ENCODE results near the gene TOR3A. TPM values are rescaled to one million over a fixed set of nuclear protein-coding genes. Genes with fewer than 3 reads are reported as not detected.

TOR3A gene
- total and polyA plus RNA-seq, 2 of the 8 experiments (the other 6 are each of a cell fraction or from before 2014, with no cell fraction given): 15.3 to 21.4 TPM

DNA sequence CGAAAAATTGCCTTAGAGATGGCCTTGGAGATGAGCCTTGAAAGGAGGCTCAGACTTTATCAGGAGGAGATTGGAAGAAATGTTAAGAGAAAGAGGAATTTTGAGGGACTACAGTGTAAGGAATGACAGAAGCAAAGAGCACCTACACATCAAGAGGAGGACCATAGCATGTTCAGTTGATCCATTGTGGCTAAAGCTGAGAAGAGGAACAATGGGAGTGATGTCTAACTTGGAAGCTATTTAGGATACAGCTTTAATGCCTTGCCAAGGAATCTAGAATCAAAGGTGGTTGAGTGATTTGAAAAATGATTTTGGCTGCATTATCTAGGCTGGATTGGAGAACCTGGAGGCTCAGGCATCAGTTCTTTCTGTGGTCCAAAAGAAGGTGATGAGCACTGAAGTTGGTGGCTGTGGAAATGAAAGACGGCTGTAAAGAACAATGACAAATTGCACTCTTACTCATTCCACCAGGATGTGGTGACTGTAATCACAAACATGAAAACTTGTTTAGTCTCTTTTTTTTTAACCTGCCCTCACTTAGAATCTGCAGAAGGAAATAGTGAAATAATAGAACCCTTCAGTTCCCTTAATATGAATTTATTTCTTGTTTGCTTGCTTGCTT lies 44.9 kb upstream of the TOR3A start:
- no peak overlapping the region for H3K4me3 ChIP-seq (ENCODE audit: extremely low read depth in 1 of 4, insufficient read depth in 2 of 4, low read depth in 3 of 4, low read length in 4 of 4)
- H2BK15ac ChIP-seq (ENCODE audit: low read length): no peak overlapping the region
- H4K5ac ChIP-seq (ENCODE audit: insufficient read length, low read depth, low read length): no peak overlapping the region
- H3K79me2 ChIP-seq (ENCODE audit: control insufficient read depth in 1 of 2, insufficient read depth in 2 of 2, low read length in 2 of 2): peaks cover 0 to 67% of the 10 kb centered on the region in 2 experiments; a peak in 3 of 4 replicates
- no peak overlapping the region for H3K18ac ChIP-seq (ENCODE audit: extremely low read depth, low read length)
- no peak overlapping the region for H3K9ac ChIP-seq (replicated peaks in 1 of 4; ENCODE audit: extremely low read depth in 1 of 4, low read depth in 3 of 4, low read length in 3 of 4)
- H3K4me1 ChIP-seq (replicated peaks in 1 of 4; ENCODE audit: control insufficient read depth in 3 of 4, insufficient read depth in 4 of 4, low read length in 3 of 4): peaks cover 1 to 9% (median 4%) of the 10 kb centered on the region in 4 experiments; a peak in 5 of 7 replicates
- H3K23ac ChIP-seq (ENCODE audit: insufficient read length): no peak overlapping the region
- 82% methylated on average over 2 of the region's 2 CpGs; no CpG with 5 or more reads in 1 of the 2 experiments for WGBS, 2 experiments (ENCODE audit: extremely low coverage in 1 of 2, insufficient coverage in 1 of 2, insufficient read length in 1 of 2, insufficient replicate concordance in 2 of 2, low coverage in 1 of 2, low lambda C conversion rate in 2 of 2, missing lambda C conversion rate in 1 of 2)
- no peaks in the 10 kb centered on the region for H3K36me3 ChIP-seq (ENCODE audit: control insufficient read depth in 2 of 4, insufficient read depth in 4 of 4, low read length in 3 of 4)
- peaks cover 0 to 2% of the 10 kb centered on the region in 2 experiments for H4K20me1 ChIP-seq (replicated peaks in 1 of 2; ENCODE audit: control insufficient read depth in 1 of 2, insufficient read depth in 2 of 2, low read length in 2 of 2)
- no peaks in the 10 kb centered on the region; the same call in 1 of the 2 replicates for H3K23me2 ChIP-seq (ENCODE audit: low read depth, low read length)
- no peak overlapping the region for H4K8ac ChIP-seq (ENCODE audit: extremely low read depth, insufficient read depth, low read length)
- H2AFZ ChIP-seq (ENCODE audit: low read length): no peak overlapping the region
- no peak overlapping the region for H3K27ac ChIP-seq (ENCODE audit: low read depth, low read length)
- no peak overlapping the region for H2BK120ac ChIP-seq (replicated peaks; ENCODE audit: low read depth, low read length)
- ChIA-PET POLR2A (ENCODE audit: partially characterized antibody) (no interaction called here), CTCF (ENCODE audit: partially characterized antibody) (no interaction called here)
- no peak overlapping the region for H2AK5ac ChIP-seq (ENCODE audit: low read depth, low read length)
- no peak for DNase-seq (ENCODE audit: low read depth in 1 of 2, low spot score in 2 of 2)
- no peak overlapping the region for H3K4ac ChIP-seq (replicated peaks; ENCODE audit: insufficient read length, low read depth, low read length)
- no peak overlapping the region for H2BK12ac ChIP-seq (ENCODE audit: low read depth, low read length)
- no peak overlapping the region for H3K14ac ChIP-seq (ENCODE audit: insufficient read length)
- H3K79me1 ChIP-seq (ENCODE audit: low read depth, low read length): peaks cover 4% of the 10 kb centered on the region
- H3K27me3 ChIP-seq (replicated peaks in 1 of 4; ENCODE audit: control insufficient read depth in 3 of 4, extremely low read depth in 1 of 4, insufficient read depth in 3 of 4, low read length in 3 of 4): no peaks in the 10 kb centered on the region
- FAIRE-seq: no peak
- H3K56ac ChIP-seq (replicated peaks; ENCODE audit: insufficient read length, low read depth, low read length): no peak overlapping the region
- no peak overlapping the region for H4K91ac ChIP-seq (replicated peaks; ENCODE audit: insufficient read length, low read length)
- peaks cover under 1 to 17% of the 10 kb centered on the region in 2 experiments; a peak in 1 of 4 replicates for H3K9me3 ChIP-seq (ENCODE audit: insufficient read depth in 2 of 2, low read depth in 1 of 2, low read length in 1 of 2)
- no peak overlapping the region for H3K4me2 ChIP-seq (ENCODE audit: insufficient read depth in 1 of 2, low read depth in 2 of 2, low read length in 2 of 2)
- H2BK5ac ChIP-seq (ENCODE audit: low read depth, low read length): no peak overlapping the region
- H2BK20ac ChIP-seq (ENCODE audit: low read length): no peak overlapping the region
- TF ChIP-seq EGR1 (IDR thresholded peaks at IDR 0.05; ENCODE audit: borderline replicate concordance, low read depth, low read length): no peak
- no peak for TF ChIP-seq GTF2F1 (IDR thresholded peaks at IDR 0.05; ENCODE audit: borderline replicate concordance, low read depth, low read length)
- no peak for TF ChIP-seq SIRT6 (IDR thresholded peaks at IDR 0.05; ENCODE audit: low read length)
- TF ChIP-seq, protein P1, sequence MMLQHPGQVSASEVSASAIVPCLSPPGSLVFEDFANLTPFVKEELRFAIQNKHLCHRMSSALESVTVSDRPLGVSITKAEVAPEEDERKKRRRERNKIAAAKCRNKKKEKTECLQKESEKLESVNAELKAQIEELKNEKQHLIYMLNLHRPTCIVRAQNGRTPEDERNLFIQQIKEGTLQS (IDR thresholded peaks at IDR 0.05; ENCODE audit: insufficient read depth, low read depth, low read length): no peak
- no peak for TF ChIP-seq CREB1 (IDR thresholded peaks at IDR 0.05)
- TF ChIP-seq SRF (IDR thresholded peaks at IDR 0.05; ENCODE audit: low read depth, low read length): no peak
- TF ChIP-seq SAP30 (IDR thresholded peaks at IDR 0.05; ENCODE audit: insufficient read depth, insufficient replicate concordance, low read length): no peak
- no peak for TF ChIP-seq KDM5A (IDR thresholded peaks at IDR 0.05; ENCODE audit: low read length)
- TF ChIP-seq HDAC6 (IDR thresholded peaks at IDR 0.05; ENCODE audit: low read depth, low read length): no peak
- no peak for TF ChIP-seq TCF12 (IDR thresholded peaks at IDR 0.05; ENCODE audit: low read depth, low read length)
- TF ChIP-seq CEBPB (IDR thresholded peaks at IDR 0.05; ENCODE audit: low read depth, low read length): no peak
- TF ChIP-seq ASH2L (IDR thresholded peaks at IDR 0.05; ENCODE audit: low read length): no peak
- TF ChIP-seq PHF8 (conservative IDR thresholded peaks at IDR 0.05; ENCODE audit: low read depth, low read length): no peak
- no peak for TF ChIP-seq EZH2 (IDR thresholded peaks at IDR 0.05; ENCODE audit: low read depth, low read length, severe bottlenecking)

Measured in H1 (cell line).